Hematopoietic multipotent progenitor cell (in vitro differentiated cells): ENCODE measurements around the gene SEMA3A. TPM values are rescaled to one million over a fixed set of nuclear protein-coding genes. Genes with fewer than 3 reads are reported as not detected.

ENCODE experiments used
- DNase-seq, 3 donors: peaks; one replicate each; pipeline ENCODE4 v3.0.0-alpha.2; 2011 to 2015; ENCODE audit warnings: low read depth in 2 of 3, low spot score in 2 of 3
- total RNA-seq: library from RNA; depleted of rRNA; stranded (reverse); fragments of >200 nt; gene quantifications from one replicate; pipeline ENCODE4 v1.2.3, GENCODE V29; 2012

The SEMA3A gene
- total RNA-seq, 1 donor, result under 0.01 TPM

DNA sequence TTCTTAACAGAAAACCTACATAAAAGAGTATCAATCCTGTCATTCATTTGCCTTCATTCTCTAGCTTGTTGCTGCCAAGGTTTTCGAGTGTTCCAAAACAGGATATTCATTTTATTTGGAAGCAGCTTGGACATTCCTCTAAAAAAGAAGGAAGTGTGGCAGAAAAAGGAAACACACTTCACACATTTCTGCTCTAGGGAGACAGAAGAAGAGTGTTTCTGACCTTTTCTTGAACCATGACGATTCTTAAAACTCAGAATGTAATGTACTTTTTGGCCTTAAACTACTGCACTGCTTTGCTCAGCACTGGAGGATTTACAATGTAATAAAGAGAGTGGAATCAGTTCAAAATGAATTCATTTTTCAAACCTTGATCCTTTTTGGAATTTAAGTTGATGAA lies 81.3 kb downstream of the SEMA3A start:
- DNase-seq, result no peak

DNA sequence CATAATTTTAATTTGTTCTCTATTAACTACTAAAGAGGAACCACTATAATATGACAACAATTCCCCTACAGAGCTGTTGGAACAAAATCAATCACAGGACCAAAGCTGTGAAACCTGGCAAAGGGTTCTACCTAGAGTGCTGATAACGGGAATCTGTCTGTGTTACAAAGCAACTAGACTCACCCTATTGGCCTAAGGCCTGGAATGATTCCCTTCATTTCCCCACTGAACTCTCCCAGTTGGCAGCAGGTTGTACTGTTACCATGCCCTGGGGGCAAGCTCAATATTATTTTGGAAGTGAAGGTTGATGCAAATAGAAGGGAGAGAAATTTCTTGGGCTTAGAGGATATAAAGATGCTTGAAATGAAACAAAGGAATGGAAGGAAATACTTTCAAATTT lies 81.8 kb downstream of the SEMA3A start:
- DNase-seq, result no peak

DNA sequence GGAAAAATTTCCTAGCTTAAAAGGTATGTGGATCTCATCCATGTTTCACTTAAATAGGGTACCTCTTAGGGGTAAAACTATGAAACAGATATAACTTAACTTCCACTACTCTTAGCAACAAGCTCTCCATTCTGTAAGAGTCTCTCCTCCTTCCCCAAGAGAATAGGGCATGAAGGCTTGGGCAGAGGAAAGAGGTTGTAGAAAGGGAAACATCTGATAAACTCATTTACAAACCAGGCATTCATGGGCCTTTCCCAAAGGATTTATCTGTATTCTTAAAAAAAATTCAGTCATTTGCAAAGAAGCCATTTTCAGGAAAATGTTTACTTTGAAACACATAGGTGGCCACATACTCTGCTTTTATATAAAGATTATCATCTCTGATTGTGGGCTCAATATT lies 82.7 kb downstream of the SEMA3A start:
- DNase-seq, result no peak

DNA sequence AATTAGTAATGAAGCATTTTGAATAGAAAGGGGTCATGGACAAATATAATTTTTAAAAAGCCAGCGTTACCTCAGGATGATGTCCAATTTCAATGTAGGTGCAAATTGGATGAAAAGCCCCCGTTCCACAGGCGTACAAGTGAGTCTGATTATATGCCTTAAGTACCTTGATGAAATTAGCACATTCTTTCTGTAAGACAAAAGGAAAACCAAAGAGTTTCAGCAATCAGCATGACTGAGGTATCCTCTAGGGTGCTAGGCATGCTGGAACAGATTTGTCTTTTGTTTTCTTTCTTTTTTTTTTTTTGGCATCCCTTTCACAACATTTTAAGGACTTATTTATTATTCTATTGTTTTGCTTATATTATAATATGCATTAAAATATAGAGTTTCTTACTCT lies 84.2 kb downstream of the SEMA3A start:
- no peak for DNase-seq

DNA sequence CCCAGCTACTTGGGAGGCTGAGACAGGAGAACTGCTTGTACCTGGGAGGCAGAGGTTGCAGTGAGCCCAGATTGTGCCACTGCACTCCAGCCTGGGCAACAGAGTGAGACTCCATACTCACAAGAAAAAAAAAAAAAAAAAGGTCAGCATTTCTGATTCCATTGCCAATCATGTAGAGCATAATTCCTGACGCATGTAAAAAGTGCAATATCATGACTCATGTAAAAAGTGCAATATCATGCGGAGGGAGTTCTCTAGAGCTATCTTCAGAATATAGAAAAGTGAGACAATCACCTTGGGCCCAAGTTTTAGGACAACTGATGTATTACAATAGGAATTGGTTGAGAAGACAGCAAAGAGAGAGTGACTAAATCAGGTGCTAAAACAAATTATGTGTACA lies 85.8 kb downstream of the SEMA3A start:
- DNase-seq, result no peak

DNA sequence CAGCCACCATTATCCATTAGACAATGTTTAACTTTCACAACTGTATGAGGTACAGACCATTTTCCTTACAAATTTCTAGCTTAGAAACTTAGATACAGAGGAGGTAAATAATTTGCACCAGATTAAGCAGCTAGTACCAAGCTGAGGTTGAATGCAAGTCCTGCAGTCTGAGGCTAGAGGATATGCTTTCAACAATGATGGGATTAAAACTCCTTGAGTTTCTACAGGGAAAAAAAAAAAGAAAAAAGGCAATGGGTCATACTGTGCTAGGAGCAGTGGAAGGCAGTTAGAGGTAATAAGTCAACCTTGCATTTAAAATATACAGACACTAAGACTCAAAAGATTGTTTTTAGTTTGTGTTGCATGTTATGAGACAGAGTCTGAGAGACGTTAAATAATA lies 86.5 kb downstream of the SEMA3A start:
- DNase-seq, result no peak

DNA sequence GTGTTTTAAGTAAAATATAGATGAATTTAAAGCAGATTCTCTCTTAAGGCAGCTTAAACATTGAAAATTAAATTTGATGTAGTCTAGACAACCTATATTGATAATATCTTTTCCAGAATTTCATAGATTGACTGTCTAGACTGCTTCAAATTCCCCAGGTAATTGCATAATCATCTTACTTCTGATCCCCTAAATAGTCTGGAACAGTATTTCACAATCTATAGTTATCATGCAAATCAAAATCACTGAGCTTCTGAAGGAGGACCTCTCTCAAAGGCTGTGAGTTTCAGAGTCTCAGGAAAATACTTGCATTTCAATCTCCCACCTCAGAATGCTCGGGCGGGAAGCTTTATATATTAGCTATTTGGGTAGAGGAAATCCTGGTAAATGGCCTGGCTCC lies 87.3 kb downstream of the SEMA3A start:
- DNase-seq, result no peak

DNA sequence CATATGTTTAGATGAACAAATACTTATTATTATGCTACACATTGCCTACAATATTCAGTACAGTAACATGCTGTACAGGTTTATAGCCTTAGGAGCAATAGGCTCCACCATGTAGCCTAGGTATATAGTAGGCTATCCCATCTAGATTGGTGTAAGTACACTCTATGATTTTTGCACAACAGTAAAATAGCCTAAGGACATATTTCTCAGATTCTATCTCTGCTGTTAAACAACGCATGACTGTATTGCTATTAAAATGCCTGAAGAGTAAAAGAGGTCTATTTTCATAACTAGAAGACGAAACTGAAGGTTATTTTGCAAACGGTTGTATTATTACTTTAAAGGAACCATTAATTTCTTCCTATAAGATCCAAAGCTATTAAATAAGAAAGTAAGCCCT lies 88.3 kb downstream of the SEMA3A start:
- no peak for DNase-seq

DNA sequence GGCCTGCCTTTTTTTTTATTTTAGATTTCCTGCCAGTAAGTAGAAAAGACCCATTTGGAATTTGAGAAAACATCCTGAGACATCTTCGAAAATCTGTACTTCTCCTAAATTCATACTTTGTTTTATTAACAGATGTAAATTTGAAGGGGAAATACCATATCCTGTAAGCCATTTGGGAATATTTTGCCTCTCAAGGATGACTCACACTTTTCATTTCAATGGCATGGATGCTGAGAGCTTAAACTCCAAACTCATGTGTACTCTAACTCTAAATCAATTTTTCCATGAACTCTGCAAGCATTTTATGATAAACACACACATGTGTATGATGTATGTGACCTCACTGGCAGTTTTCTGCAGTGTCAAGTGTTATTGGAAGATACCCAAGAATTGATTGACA lies 89.0 kb downstream of the SEMA3A start:
- DNase-seq, result no peak

DNA sequence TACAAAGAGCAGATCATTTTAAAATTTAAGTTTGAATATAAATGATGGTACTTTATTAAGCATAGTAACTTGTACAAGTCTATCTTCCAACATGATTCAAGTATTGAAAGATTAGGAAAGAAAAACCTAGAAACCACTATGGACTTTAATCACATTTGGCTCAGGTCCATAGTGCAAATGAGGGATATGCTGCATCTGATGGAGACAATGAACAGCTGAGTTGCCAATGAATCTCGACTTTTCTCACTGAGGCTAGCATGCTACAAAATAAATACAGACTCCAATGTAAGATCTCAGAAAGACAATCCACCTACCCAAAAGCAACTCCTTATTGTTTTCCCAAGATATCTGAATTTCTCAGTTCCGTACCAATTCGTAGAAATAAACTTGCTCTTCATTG lies 89.8 kb downstream of the SEMA3A start:
- DNase-seq, result no peak

DNA sequence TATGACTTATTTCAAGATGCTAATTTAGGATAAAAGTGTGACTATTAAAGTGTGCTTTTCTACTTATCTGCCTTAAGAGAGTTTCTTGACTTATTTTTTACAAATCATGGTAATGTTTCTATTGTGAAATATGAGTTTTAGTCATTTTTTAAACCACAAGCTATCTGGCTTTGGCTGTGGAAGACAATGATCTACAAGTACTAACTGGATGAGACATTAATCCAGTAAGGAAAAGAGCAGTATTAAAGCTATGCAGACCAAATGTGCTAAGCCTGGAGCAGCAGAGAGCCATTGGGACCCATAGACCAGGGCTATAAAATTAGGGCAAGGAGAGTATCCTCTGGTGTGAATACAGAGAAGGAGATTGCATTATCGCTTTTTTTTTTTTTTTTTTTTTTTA lies 92.4 kb downstream of the SEMA3A start:
- no peak for DNase-seq

DNA sequence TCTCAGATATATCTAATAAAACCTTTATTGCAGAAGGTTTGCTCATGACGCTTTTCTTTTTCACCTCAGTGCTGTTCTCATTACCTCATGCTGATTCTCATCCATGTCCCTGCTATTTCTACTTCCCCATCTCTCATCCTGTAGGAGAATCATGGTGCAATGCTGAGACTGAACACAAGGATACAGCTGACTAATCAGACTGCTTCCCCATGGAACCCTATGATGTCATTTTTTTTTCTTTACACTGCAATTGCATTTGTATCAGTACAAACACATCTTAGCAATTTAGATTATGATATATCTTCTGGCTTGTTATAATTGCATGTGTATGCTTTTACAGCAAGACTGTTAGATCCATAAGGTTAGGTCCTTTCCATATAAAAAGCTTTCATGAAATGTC lies 93.7 kb downstream of the SEMA3A start:
- no peak for DNase-seq

DNA sequence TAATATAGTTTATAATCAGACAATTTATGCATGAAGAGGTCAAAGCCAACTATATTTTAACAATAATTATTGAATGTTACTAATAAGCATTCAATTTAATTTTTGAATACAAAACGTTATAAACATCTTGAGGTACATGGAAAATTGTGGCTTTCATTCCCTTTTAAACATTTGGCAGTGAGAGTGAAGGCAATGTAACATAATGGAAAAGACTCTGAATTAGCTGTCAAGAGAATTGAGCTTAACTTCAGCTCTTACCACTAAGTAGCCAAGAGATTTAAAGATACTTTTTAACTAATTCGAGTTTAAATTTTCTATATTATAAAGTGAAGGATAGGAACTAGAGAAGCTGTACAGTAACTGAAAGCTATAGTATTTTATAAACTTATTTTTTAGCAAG lies 98.6 kb downstream of the SEMA3A start:
- no peak for DNase-seq

DNA sequence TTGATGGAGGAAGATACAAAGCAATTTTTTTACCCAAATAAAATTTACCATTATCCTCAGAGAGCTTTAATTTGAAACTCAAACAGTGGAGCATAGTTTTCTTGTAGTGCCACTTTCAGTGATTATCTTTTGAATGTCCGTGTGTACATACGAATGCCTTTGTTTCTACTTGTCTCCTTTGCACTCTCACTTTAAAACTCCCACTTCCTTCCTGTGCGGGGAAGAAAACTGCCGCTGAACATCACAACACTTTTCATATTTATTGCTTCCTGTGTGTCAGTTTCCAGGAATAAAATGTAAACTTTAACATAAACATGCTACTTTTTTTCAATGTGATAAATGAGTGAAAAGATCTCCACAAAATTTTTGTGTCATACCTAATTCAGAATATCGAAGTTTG lies 102.4 kb downstream of the SEMA3A start:
- peak in 2 of 3 donors; percentile 13 to 15 for DNase-seq

DNA sequence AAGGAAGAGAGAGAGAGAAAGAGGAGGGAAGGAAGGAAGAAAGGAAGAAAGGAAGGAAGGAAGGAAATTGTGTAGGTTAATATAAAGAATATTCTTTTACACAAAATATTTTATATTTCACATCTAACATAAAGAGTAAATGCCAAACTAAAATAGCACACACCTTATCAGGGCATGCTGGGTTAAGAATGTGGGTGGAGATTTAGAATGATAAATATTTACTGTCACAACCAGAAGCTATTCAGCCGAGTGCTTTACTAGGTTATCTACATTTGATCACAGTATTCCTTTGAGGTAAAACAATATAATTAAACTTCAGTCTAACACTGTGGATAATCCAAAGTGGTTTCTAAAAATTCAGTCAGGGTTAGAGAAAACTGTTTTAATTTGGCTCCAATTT lies 103.3 kb downstream of the SEMA3A start:
- no peak for DNase-seq

DNA sequence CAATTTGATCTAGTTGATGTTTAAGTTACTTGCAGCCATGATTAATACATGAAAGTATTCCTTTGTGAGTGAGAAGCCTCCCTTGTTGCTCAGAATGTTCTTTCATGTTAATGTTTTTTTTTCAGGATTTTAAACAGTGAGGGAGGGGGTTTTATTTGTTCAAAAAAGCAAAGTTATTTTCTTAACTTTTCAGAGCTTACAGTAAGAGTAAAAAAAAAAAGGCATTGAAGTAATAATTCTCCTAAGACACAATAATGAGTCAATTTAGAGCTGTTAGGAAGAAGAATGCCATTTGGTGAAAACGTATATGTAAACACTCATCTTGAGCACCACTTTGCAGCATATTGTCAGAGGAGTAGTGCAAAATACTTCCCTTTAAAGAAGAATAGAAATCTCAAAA lies 105.8 kb downstream of the SEMA3A start:
- DNase-seq, result no peak

DNA sequence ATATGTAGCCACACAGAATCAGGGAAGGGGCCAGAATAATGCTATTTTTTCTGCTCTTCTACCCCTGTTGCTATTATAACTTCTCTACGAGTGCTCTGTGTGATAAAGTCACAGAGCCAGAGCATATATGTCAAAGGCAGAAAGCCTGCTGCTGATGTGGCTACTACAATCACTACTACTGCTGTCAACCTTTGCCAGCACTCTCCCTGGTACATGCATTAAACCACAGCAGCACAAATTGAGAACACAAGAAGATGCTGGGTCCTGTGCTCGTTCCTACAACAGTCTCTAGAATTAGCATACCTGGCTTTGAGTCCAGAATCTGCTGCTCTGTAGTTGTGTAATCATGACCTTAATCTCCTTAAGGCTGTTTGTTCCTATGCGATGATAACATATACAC lies 108.6 kb downstream of the SEMA3A start:
- no peak for DNase-seq

DNA sequence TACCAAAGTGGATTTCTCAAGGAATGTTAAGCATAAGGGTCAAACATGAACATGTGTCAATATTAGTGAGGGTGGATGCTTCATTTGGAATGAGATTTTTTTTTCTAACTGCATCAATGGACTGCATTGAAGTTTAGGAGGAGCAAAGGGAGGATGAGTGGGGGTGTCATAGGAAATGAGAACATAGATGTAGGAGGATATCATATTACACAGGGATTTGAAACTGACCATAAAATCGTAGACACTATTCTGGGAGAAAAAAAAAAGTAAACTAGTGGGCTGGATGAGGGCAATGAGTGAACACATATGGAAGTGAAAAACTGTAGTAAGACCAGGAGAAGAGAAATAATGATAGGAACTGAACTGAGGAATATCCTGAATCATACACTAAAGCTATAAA lies 109.4 kb downstream of the SEMA3A start:
- no peak for DNase-seq

DNA sequence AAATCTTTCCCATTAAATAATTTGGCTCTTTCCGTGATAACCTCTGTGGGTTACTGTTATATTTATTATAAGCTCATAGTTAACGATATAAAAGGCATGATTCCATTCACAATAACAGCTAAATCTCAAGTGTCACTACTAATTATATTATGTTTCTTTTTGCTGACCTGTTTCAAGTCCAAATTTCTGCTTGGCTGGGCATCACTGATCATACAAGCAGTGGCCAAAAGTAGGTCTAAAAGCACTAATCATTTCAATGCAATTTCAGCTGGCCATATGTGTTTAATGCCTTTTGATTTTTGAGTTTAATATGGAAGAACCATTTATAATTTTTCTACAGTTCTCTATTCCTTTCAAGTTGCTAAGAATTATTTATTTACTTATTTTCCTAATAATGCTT lies 110.7 kb downstream of the SEMA3A start:
- DNase-seq, result no peak

DNA sequence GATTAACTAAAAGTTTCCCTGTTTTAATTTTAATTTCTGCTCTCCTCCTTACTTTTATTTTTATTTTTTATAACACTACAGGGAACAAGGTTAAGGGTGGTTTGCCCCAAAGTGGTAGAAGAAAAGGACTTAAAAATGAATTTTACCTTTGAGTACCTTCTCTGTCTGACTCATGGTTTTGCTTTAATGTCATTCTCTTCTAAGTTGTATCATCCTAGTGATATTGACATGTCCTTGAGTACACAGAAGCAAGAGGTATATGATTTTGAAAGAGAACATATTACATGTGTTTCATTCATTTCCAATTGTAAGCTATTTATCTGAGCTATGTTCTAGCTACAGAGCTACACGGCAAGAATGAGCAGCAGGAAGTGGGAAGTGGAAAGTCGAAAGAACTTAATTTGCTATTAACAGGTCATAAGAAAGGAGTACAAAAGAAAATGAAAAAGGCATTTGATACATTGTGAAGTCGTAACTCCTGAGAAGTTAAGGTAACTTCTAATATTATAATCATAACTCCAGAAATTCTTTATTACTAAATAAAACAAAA lies 112.5 kb downstream of the SEMA3A start:
- DNase-seq, result no peak

DNA sequence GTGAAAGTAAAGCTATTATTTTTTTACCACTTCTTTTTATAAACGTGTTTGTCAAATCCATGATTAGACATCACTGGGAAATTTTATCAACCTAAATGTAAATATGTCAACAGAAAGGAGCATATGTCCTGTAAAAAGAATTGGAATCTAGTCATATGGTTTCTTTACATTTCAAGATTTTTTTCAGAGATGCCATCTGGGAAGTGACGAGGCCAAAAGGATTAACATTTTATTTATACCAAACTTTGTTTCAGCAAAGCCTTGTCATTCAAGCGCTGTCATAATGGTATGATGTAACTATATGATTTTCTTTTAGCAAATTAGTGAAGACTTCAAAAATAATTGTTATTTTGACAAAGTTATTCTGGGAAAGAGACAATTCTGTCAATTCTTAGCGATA lies 117.3 kb downstream of the SEMA3A start:
- no peak for DNase-seq

DNA sequence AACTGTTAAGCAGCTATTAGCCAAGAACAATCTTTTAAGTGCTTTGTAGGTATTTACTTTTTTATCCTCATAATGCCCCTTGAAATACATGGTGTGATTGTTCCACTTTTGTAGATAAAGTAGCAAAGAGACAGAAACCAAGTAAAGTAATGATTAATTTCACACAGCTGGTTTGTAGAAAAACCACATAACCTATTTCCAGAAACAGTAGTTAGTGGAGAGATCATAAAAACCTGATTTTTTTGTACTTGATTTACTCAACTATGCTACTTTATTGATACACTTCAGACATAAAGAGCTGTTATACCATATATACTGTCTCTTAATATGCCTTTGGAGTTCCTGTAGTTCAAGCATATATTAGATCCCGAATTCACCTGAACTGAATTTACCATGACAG lies 118.4 kb downstream of the SEMA3A start:
- DNase-seq, result no peak

DNA sequence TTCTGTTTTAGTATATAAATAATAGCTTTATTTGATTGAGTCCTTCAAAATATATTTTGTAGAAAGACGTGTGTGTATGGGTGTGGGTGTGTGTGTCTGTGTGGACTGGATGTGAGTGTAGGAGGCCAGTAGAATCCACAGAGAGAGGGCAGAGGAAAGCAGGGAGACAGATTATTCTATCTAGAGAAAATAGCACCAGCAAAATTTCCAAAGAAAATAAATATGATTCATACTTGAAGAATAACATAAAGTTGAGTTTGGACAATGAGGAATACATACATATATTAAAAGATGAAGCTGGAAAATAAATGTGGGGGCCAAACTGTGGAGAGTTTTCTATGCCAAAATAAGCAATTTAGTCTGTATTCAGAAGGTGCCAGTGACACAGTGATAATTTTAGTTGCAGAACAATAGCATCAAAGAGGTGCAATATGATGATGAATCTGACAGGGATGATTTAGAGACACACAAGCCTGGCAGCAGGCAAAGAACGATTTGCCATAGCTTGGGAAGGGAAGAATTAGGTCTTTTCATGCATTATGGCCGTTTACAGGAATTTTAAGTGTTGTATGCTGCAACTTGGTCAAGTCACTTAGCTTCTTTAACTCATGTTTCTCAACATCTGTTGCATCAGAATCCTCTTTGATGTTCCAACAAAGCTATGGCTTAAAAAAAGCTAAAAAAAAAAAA lies 121.3 kb downstream of the SEMA3A start:
- DNase-seq, result no peak
